ENCODE results near the gene MT3.

Gene MT3
- total RNA-seq: 0 to 0.19 (median 0) reads per million in 3 donors

- DNase-seq: no peak
- Histone ChIP-seq H3K27ac (ENCODE audit: insufficient read depth, low read length, poor library complexity, severe bottlenecking) (no peak within 1 kb of the TSS), H3K4me3 (ENCODE audit: insufficient read depth, low read depth, low read length, poor library complexity, severe bottlenecking) (peak within 1 kb of the TSS; percentile 54), H3K4me1 (ENCODE audit: control insufficient read depth, insufficient read depth, low read length, poor library complexity, severe bottlenecking) (peaks cover 9% of the 10 kb centered on the region), H3K36me3 (ENCODE audit: control insufficient read depth, insufficient read depth, low read length) (no peaks in the 10 kb centered on the region), H3K9me3 (ENCODE audit: control insufficient read depth, low read length) (no peaks in the 10 kb centered on the region), H3K27me3 (replicated peaks; ENCODE audit: control insufficient read depth, insufficient read depth, low read length, poor library complexity, severe bottlenecking) (peaks cover 16% of the 10 kb centered on the region)
Measured at GRCh38 chr16:56589141-56590039, at the start of gene MT3. MT3 (plus strand) TSS chr16:56589528; CDS start chr16:56589591, 63 bp downstream.

GRCh38 chr16:56539656-56540055, 49.7 kb upstream of the MT3 start:
- no peak overlapping the region for H3K27ac ChIP-seq (ENCODE audit: insufficient read depth, low read length, poor library complexity, severe bottlenecking)
- no peak for DNase-seq

GRCh38 chr16:56542039-56542438, 47.3 kb upstream of the MT3 start:
- no peaks in the 10 kb centered on the region for H3K36me3 ChIP-seq (ENCODE audit: control insufficient read depth, insufficient read depth, low read length)
- H3K9me3 ChIP-seq (ENCODE audit: control insufficient read depth, low read length): no peaks in the 10 kb centered on the region
- no peak for DNase-seq
- no peaks in the 10 kb centered on the region for H3K4me1 ChIP-seq (ENCODE audit: control insufficient read depth, insufficient read depth, low read length, poor library complexity, severe bottlenecking)
- no peak overlapping the region for H3K27ac ChIP-seq (ENCODE audit: insufficient read depth, low read length, poor library complexity, severe bottlenecking)
- no peak overlapping the region for H3K4me3 ChIP-seq (ENCODE audit: insufficient read depth, low read depth, low read length, poor library complexity, severe bottlenecking)
- H3K27me3 ChIP-seq (replicated peaks; ENCODE audit: control insufficient read depth, insufficient read depth, low read length, poor library complexity, severe bottlenecking): no peaks in the 10 kb centered on the region

More at GRCh38 chr16:56539656-56540055, 49.7 kb upstream of the MT3 start:
- no peak overlapping the region for H3K4me3 ChIP-seq (ENCODE audit: insufficient read depth, low read depth, low read length, poor library complexity, severe bottlenecking)
- H3K36me3 ChIP-seq (ENCODE audit: control insufficient read depth, insufficient read depth, low read length): no peaks in the 10 kb centered on the region
- H3K27me3 ChIP-seq (replicated peaks; ENCODE audit: control insufficient read depth, insufficient read depth, low read length, poor library complexity, severe bottlenecking): no peaks in the 10 kb centered on the region
- no peaks in the 10 kb centered on the region for H3K9me3 ChIP-seq (ENCODE audit: control insufficient read depth, low read length)
- no peaks in the 10 kb centered on the region for H3K4me1 ChIP-seq (ENCODE audit: control insufficient read depth, insufficient read depth, low read length, poor library complexity, severe bottlenecking)

- Histone ChIP-seq H3K4me1 (ENCODE audit: control insufficient read depth, insufficient read depth, low read length, poor library complexity, severe bottlenecking) (peaks cover 7% of the 10 kb centered on the region), H3K4me3 (ENCODE audit: insufficient read depth, low read depth, low read length, poor library complexity, severe bottlenecking) (no peak overlapping the region), H3K27ac (ENCODE audit: insufficient read depth, low read length, poor library complexity, severe bottlenecking) (no peak overlapping the region), H3K9me3 (ENCODE audit: control insufficient read depth, low read length) (no peaks in the 10 kb centered on the region), H3K36me3 (ENCODE audit: control insufficient read depth, insufficient read depth, low read length) (no peaks in the 10 kb centered on the region), H3K27me3 (replicated peaks; ENCODE audit: control insufficient read depth, insufficient read depth, low read length, poor library complexity, severe bottlenecking) (no peaks in the 10 kb centered on the region)
- DNase-seq: no peak
Measured at GRCh38 chr16:56547120-56547948, 42.0 kb upstream of the MT3 start.

- no peaks in the 10 kb centered on the region for H3K27me3 ChIP-seq (replicated peaks; ENCODE audit: control insufficient read depth, insufficient read depth, low read length, poor library complexity, severe bottlenecking)
- H3K4me1 ChIP-seq (ENCODE audit: control insufficient read depth, insufficient read depth, low read length, poor library complexity, severe bottlenecking): peaks cover 7% of the 10 kb centered on the region
- no peak overlapping the region for H3K4me3 ChIP-seq (ENCODE audit: insufficient read depth, low read depth, low read length, poor library complexity, severe bottlenecking)
- H3K9me3 ChIP-seq (ENCODE audit: control insufficient read depth, low read length): no peaks in the 10 kb centered on the region
- no peak for DNase-seq
- H3K36me3 ChIP-seq (ENCODE audit: control insufficient read depth, insufficient read depth, low read length): no peaks in the 10 kb centered on the region
- no peak overlapping the region for H3K27ac ChIP-seq (ENCODE audit: insufficient read depth, low read length, poor library complexity, severe bottlenecking)
Measured at GRCh38 chr16:56547949-56548567, 41.3 kb upstream of the MT3 start.

GRCh38 chr16:56549161-56549560, 40.2 kb upstream of the MT3 start:
- H3K9me3 ChIP-seq (ENCODE audit: control insufficient read depth, low read length): no peaks in the 10 kb centered on the region
- DNase-seq: no peak
- no peak overlapping the region for H3K27ac ChIP-seq (ENCODE audit: insufficient read depth, low read length, poor library complexity, severe bottlenecking)
- no peak overlapping the region for H3K4me3 ChIP-seq (ENCODE audit: insufficient read depth, low read depth, low read length, poor library complexity, severe bottlenecking)
- peaks cover 7% of the 10 kb centered on the region for H3K4me1 ChIP-seq (ENCODE audit: control insufficient read depth, insufficient read depth, low read length, poor library complexity, severe bottlenecking)
- H3K36me3 ChIP-seq (ENCODE audit: control insufficient read depth, insufficient read depth, low read length): no peaks in the 10 kb centered on the region
- no peaks in the 10 kb centered on the region for H3K27me3 ChIP-seq (replicated peaks; ENCODE audit: control insufficient read depth, insufficient read depth, low read length, poor library complexity, severe bottlenecking)

- H3K9me3 ChIP-seq (ENCODE audit: control insufficient read depth, low read length): no peaks in the 10 kb centered on the region
- H3K4me3 ChIP-seq (ENCODE audit: insufficient read depth, low read depth, low read length, poor library complexity, severe bottlenecking): no peak overlapping the region
- no peaks in the 10 kb centered on the region for H3K36me3 ChIP-seq (ENCODE audit: control insufficient read depth, insufficient read depth, low read length)
- H3K27ac ChIP-seq (ENCODE audit: insufficient read depth, low read length, poor library complexity, severe bottlenecking): no peak overlapping the region
- DNase-seq: no peak
- H3K4me1 ChIP-seq (ENCODE audit: control insufficient read depth, insufficient read depth, low read length, poor library complexity, severe bottlenecking): peaks cover 7% of the 10 kb centered on the region
- H3K27me3 ChIP-seq (replicated peaks; ENCODE audit: control insufficient read depth, insufficient read depth, low read length, poor library complexity, severe bottlenecking): no peaks in the 10 kb centered on the region
Measured at GRCh38 chr16:56549744-56550385, 39.5 kb upstream of the MT3 start.

GRCh38 chr16:56551796-56552738, 37.3 kb upstream of the MT3 start:
- DNase-seq: no peak
- H3K36me3 ChIP-seq (ENCODE audit: control insufficient read depth, insufficient read depth, low read length): no peaks in the 10 kb centered on the region
- H3K27me3 ChIP-seq (replicated peaks; ENCODE audit: control insufficient read depth, insufficient read depth, low read length, poor library complexity, severe bottlenecking): peaks cover 5% of the 10 kb centered on the region
- no peaks in the 10 kb centered on the region for H3K9me3 ChIP-seq (ENCODE audit: control insufficient read depth, low read length)
- no peak overlapping the region for H3K4me3 ChIP-seq (ENCODE audit: insufficient read depth, low read depth, low read length, poor library complexity, severe bottlenecking)
- peaks cover 7% of the 10 kb centered on the region for H3K4me1 ChIP-seq (ENCODE audit: control insufficient read depth, insufficient read depth, low read length, poor library complexity, severe bottlenecking)
- H3K27ac ChIP-seq (ENCODE audit: insufficient read depth, low read length, poor library complexity, severe bottlenecking): no peak overlapping the region

GRCh38 chr16:56554441-56554840, 34.9 kb upstream of the MT3 start:
- H3K27ac ChIP-seq (ENCODE audit: insufficient read depth, low read length, poor library complexity, severe bottlenecking): no peak overlapping the region
- no peaks in the 10 kb centered on the region for H3K36me3 ChIP-seq (ENCODE audit: control insufficient read depth, insufficient read depth, low read length)
- peaks cover 5% of the 10 kb centered on the region for H3K27me3 ChIP-seq (replicated peaks; ENCODE audit: control insufficient read depth, insufficient read depth, low read length, poor library complexity, severe bottlenecking)
- no peak overlapping the region for H3K4me3 ChIP-seq (ENCODE audit: insufficient read depth, low read depth, low read length, poor library complexity, severe bottlenecking)
- H3K9me3 ChIP-seq (ENCODE audit: control insufficient read depth, low read length): no peaks in the 10 kb centered on the region
- DNase-seq: no peak
- no peaks in the 10 kb centered on the region for H3K4me1 ChIP-seq (ENCODE audit: control insufficient read depth, insufficient read depth, low read length, poor library complexity, severe bottlenecking)

Data from effector memory CD4-positive, alpha-beta T cell (primary cell).